ENCODE results near the gene KRTAP12-1.

- TF ChIP-seq RFX5 (IDR thresholded peaks at IDR 0.05; ENCODE audit: borderline replicate concordance, low read depth, low read length) (no peak), JUND (IDR thresholded peaks at IDR 0.05; ENCODE audit: low read length) (no peak), MAFK (IDR thresholded peaks at IDR 0.05; ENCODE audit: low read depth, low read length) (no peak)
Measured at GRCh38 chr21:44648557-44649311, 33.2 kb downstream of the KRTAP12-1 start.

Measured in H1 (cell line).